K562 (cell line): ENCODE measurements around the gene DRC1. TPM values are rescaled to one million over a fixed set of nuclear protein-coding genes. Genes with fewer than 3 reads are reported as not detected.

Experiments
- CLOCK ChIP-seq: fragments of 250-450 bp; sonication (Bioruptor Pico); IDR thresholded peaks from 2 replicates; pipeline ENCODE4 v1.4.0; 2020; ENCODE audit warnings: mild to moderate bottlenecking, moderate library complexity, borderline replicate concordance
- ETS1 ChIP-seq: conservative IDR thresholded peaks from 2 replicates; pipeline ENCODE4 v1.6.1; 2011; ENCODE audit warnings: low read depth, mild to moderate bottlenecking, low read length; ENCODE audit not compliant: control insufficient read depth
- HNRNPUL1 ChIP-seq: fragments of 200-400 bp; formaldehyde crosslinking; IDR thresholded peaks from 2 replicates; pipeline ENCODE4 v1.6.1; 2017; ENCODE audit warnings: low read length
- ILF3 ChIP-seq: fragments of 450-650 bp; IDR thresholded peaks from 2 replicates; pipeline ENCODE4 v1.6.1; 2018; ENCODE audit warnings: antibody characterized with exemption, mild to moderate bottlenecking, moderate library complexity, borderline replicate concordance
- KDM1A ChIP-seq, 2 experiments: fragments of 450-650 bp; IDR thresholded peaks; 2 replicates each; pipeline ENCODE4 v1.6.1; 2016; ENCODE audit warnings: mild to moderate bottlenecking in 2 of 2
- NCOR1 ChIP-seq: fragments of 450-650 bp; IDR thresholded peaks from 2 replicates; pipeline ENCODE4 v1.6.1; 2016; ENCODE audit warnings: mild to moderate bottlenecking, moderate library complexity
- NFE2 ChIP-seq: IDR thresholded peaks from 2 replicates; pipeline ENCODE4 v1.6.1; 2014; ENCODE audit warnings: antibody characterized with exemption, low read depth
- PHF20 ChIP-seq: fragments of 450-650 bp; IDR thresholded peaks from 2 replicates; pipeline ENCODE4 v1.6.1; 2018; ENCODE audit not compliant: partially characterized antibody
- POLR2AphosphoS2 ChIP-seq: IDR thresholded peaks from 2 replicates; pipeline ENCODE4 v1.6.1; 2012; ENCODE audit warnings: low read length, improper control_type of control experiment
- PRPF4 ChIP-seq: fragments of 200-400 bp; formaldehyde crosslinking; IDR thresholded peaks from one replicate; pipeline ENCODE4 v1.6.1; 2017; ENCODE audit warnings: low read length, low read depth, mild to moderate bottlenecking; ENCODE audit not compliant: insufficient read depth, poor library complexity, severe bottlenecking
- RBM25 ChIP-seq: fragments of 200-400 bp; formaldehyde crosslinking; IDR thresholded peaks from 2 replicates; pipeline ENCODE4 v1.6.1; 2018; ENCODE audit warnings: low read length, low read depth, moderate library complexity; ENCODE audit not compliant: severe bottlenecking
- SMARCE1 ChIP-seq: fragments of 450-650 bp; IDR thresholded peaks from 2 replicates; pipeline ENCODE4 v1.7.1; 2016; ENCODE audit warnings: mild to moderate bottlenecking
- TAF7 ChIP-seq: fragments of 450-650 bp; IDR thresholded peaks from 2 replicates; pipeline ENCODE4 v1.6.1; 2016; ENCODE audit warnings: missing genetic modification characterization, missing compliant biosample characterization
- THAP7 ChIP-seq: fragments of 250-450 bp; sonication (Bioruptor Pico); IDR thresholded peaks from 2 replicates; pipeline ENCODE4 v1.5.0; 2021
- ZBTB11 ChIP-seq, 3 experiments: fragments of 200-800 bp in 1 of 3; fragments of 250-450 bp in 1 of 3; fragments of 450-650 bp in 1 of 3; sonication (Bioruptor Pico) in 1 of 3; sonication (Bioruptor generic) in 1 of 3; formaldehyde crosslinking in 1 of 3; IDR thresholded peaks; 2 replicates each; pipeline versions ENCODE4 v1.6.1 to v1.8.0; 2016 to 2022; ENCODE audit warnings: mild to moderate bottlenecking in 2 of 3, missing genetic modification characterization in 2 of 3, missing compliant biosample characterization in 1 of 3, moderate library complexity in 1 of 3
- ZNF507 ChIP-seq: conservative IDR thresholded peaks from 2 replicates; pipeline ENCODE4 v1.6.1; 2017; ENCODE audit warnings: missing genetic modification characterization, missing compliant biosample characterization
- ZNF75A ChIP-seq: fragments of 450-650 bp; formaldehyde crosslinking; IDR thresholded peaks from 2 replicates; pipeline ENCODE4 v1.4.0; 2020; ENCODE audit warnings: mild to moderate bottlenecking
- polyA plus RNA-seq, 8 experiments: library from polyadenylated mRNA; depleted of rRNA in 4 of 8; stranded (reverse) in 5 of 8; unstranded in 3 of 8; fragments of >200 nt; fragmentation: Nextera tagmentation in 2 of 8; fragmentation: Illumina TruSeq in 1 of 8; extraction: Ambion mirVana in 2 of 8; extraction: Trizol in 1 of 8; gene quantifications; 2 replicates each; pipeline versions ENCODE4 v1.2.1 to v1.2.3, GENCODE V29; 2011 to 2014; ENCODE audit warnings: inconsistent platforms in 1 of 8, missing spikeins in 1 of 8
- total RNA-seq, 7 experiments: library from RNA; depleted of rRNA in 6 of 7; stranded (reverse); fragments of >200 nt in 6 of 7; fragmentation: Illumina TruSeq in 2 of 7; extraction: Trizol in 2 of 7; gene quantifications; 2 replicates each; pipeline versions ENCODE4 v1.2.1 to v1.2.3, GENCODE V29; 2011 to 2021; ENCODE audit warnings: low replicate concordance in 1 of 7

The DRC1 gene
- total and polyA plus RNA-seq, 9 of the 15 experiments (the other 6 are each of a cell fraction or from before 2014, with no cell fraction given) = 0.07 to 0.10 TPM; not detected in 7

- TF ChIP-seq ZBTB11 (CRISPR knock-in tag; IDR thresholded peaks at IDR 0.05) (no peak), ZNF75A (no peak), SMARCE1 (peak; percentile 74; the same call in 1 of the 2 replicates), PHF20 (no peak), ETS1 (no peak), NCOR1 (peak; percentile 39; the same call in 1 of the 2 replicates), ILF3 (no peak), ZNF507 (tag) (no peak), CLOCK (CRISPR knock-in tag) (no peak), NFE2 (peak; percentile 3; the same call in 1 of the 2 replicates), THAP7 (CRISPR knock-in tag) (no peak), HNRNPUL1 (no peak), PRPF4 (no peak), KDM1A (IDR thresholded peaks at IDR 0.05) (no peak), TAF7 (tag) (no peak), POLR2AphosphoS2 (no peak), RBM25 (no peak)
Measured at GRCh38 chr2:26492749-26493515, 91.2 kb downstream of the DRC1 start (continued).
